Measurements from ENCODE around the gene ANAPC2.

DNA sequence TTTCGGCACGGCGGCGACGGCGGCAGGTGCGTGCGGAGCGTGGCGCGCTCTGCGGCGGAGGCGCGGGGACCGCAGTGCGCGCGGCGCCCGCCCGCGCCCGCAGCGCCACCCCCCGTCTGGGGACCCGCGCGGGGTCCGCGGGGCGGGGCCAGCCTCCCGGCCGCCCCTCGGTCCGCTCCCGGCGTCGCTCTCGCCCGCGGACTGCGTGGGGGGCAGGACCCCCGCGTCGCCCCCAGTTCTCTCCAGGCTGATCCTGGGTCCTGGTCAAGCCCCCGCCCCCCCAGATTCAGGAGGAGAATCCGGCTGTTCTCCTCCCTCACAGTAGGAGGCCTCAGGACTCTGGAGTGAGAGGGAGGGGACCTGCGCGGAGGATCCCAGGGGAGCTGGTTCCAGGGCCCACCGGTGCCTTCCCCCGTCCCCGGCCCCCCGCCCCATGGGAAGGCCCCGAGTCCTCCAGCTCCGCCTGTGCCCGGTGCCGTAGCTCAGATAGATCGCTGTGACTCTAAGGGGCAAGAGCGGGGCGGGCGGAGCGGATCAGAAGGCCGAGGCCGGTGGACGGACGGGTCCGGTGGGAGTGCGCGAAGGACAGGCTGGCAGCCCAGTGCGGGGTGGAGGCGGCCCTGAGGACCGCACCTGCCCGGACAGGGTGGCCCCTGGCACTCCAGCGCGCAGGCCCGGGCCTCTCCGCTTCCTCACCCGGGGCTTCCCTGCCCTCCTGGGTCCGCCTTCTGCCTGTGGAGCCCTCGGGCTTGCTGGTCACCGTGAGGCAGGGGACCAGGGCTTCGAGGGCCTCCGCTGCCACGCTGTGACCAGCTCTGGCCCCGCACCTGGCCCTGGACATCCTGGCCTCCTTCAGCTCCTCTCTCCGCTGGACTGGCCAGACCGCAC lies 34.1 kb upstream of the ANAPC2 start, which contains the start of gene RNF208:
- TF ChIP-seq, protein P1, sequence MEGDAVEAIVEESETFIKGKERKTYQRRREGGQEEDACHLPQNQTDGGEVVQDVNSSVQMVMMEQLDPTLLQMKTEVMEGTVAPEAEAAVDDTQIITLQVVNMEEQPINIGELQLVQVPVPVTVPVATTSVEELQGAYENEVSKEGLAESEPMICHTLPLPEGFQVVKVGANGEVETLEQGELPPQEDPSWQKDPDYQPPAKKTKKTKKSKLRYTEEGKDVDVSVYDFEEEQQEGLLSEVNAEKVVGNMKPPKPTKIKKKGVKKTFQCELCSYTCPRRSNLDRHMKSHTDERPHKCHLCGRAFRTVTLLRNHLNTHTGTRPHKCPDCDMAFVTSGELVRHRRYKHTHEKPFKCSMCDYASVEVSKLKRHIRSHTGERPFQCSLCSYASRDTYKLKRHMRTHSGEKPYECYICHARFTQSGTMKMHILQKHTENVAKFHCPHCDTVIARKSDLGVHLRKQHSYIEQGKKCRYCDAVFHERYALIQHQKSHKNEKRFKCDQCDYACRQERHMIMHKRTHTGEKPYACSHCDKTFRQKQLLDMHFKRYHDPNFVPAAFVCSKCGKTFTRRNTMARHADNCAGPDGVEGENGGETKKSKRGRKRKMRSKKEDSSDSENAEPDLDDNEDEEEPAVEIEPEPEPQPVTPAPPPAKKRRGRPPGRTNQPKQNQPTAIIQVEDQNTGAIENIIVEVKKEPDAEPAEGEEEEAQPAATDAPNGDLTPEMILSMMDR (conservative IDR thresholded peaks at IDR 0.05): no peak
- TF ChIP-seq EZH2 (IDR thresholded peaks at IDR 0.05; ENCODE audit: low read depth): no peak

Measured in PC-9 (cell line).